NCI-H2029 (cell line): Measurements from ENCODE around the gene NPAS2.

Experiments used
- DNase-seq: peaks from one replicate; lab custom pipeline; 2025; lab: John Stamatoyannopoulos, UW

Gene NPAS2

DNA sequence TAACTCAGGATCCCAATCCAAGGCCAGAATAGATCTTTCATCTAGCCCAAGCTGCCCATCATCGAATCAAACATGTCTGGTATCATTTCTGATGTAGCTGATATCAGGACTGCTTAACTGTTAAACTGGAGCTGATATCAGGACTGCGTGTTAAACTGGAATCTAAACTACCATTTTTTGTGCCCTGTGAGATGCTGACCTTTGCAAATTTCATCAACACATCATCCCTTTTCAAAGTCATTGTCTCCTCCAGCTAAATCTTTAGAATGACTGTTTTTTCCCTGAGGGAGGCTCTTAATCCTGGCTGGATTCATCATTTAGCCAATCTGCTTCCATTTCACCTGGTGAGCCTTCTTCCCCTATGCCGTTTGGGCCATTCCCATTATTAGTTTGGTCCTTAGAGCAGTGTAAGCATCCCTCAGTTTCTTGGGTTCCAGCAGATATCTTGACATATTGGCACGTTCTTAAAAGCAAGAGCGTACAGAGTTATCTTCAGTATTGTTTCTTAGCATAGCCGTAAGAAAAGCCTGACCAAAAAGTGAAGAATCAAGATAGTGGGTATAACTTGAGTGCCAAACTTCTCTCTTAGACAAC lies 194.4 kb downstream of the NPAS2 start:
- DNase-seq: no peak

DNA sequence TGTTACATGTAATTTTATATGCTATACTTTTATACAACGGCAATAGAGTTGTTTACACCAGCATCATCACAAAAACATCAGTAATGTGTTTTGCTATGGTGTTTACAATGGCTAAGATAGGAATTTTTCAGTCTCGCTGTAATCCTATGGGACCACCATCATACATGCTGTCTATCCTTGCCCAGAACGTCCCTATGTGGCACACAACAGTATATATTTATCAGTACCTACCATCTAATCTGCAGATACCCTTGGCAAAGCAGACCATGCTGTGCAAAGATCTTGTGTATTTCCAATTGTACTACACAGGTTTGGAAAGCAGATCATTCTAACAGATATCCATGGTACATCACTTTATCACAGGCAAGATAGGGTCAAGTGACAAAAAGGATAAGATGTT lies 197.4 kb downstream of the NPAS2 start:
- no peak for DNase-seq

DNA sequence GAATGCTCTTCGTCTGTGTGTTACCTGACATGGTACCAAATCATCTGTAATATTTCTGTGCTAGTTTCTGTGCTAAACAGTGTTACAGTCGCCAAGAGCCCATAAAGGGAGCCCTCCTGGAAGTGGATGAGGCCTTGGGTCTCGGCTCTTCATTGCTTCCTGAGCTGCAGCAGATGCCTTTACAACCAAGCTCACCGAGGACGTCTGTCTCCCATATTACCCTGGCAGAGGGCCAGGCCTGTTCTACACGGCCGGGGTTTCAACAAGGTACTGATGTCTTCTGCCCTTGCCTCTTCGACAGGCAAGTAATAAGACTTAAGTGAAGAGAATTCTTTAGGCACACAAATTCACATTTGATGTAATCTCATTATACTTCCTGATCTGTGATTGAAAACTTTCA lies 199.0 kb downstream of the NPAS2 start:
- peak; percentile 29 for DNase-seq

DNA sequence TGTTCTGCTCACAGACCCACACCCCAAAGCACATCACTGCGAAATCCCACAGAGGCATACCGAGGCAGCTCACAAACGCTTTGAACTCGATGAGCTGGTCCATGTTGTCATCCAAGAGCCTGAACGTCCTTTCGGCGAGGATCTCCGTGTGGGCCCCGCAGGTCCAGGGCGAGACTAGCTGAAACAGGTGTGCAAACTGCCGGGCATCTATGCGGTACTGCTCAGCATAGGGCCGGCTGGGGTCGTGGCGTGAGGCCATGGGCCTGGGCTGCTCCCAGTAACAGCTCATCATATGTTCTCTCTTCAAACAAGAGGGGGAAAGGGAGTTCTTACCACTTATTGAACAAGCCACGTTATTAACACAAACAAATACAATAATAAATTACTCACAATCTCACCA lies 202.3 kb downstream of the NPAS2 start:
- DNase-seq: no peak

DNA sequence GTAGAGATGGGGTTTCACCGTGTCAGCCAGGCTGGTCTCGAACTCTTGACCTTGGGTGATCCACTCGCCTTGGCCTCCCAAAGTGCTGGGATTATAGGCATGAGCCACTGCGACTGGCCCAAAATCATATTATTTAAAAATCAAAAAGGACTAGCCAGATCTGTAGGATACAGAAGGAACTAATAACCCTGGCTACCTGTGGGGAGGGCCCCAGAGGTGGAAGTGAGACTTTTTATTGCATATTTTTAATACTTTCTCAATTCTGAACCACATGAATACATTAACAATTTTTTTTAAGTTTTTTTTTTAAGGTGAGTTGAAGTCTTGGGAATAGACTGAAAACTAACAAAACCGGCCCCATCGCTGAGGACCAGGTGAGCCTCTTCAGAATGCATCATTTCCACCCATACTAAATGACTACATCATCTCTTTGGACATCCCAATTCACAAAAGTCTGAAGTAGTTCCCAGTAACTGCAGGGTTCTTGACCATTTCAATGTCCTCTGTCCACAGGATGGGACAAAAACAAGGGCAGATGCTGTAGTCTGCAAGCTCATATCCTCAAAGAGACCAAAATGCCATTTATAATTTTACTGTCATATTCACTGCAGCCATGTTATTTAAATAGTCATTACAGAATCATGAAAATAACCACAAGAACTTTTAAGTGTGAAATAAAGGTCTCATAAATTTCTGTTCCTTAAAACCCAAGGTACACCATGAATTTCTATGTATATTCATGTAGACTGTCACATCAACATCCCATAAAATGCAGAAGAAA lies 203.6 kb downstream of the NPAS2 start:
- DNase-seq: no peak

DNA sequence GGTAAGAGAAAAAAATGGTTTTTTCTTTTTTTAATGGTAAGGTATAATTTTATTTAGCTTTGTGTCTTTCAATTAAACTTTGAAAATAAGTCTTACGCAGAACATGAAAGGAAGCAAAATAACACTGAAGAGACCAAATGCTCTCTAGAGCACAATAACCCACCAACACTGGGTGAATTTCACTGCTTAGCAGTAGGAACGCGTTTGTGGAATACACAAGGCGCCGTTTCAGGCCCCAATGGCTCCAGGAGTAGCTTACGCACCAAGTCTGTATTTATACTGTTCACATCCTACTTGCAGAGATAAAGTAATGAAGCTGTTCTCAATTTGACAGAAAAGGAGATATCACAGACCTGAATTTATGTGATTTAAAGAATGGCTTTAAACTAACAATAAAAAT lies 205.6 kb downstream of the NPAS2 start:
- no peak for DNase-seq

DNA sequence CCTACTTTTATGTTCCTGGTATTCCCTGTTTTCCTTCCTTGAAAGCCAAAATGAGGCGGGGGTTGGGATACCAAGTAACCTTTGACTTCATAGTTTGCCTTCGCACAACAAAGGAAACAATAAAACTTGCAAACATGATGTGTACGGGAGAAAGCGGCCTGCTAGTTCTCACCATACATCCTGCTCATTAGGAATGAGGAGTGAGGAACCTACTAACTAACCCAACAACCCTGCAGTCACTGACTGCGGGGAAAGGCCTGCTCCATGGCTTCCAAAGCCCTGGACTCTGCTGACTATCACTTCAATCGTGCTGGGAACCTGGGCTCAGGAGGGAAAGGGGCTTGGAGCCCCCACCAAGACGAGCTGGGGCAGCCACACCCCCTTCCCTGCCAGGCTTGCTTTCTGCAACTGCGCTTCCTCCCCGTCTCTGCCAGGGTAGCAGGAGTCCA lies 206.3 kb downstream of the NPAS2 start:
- no peak for DNase-seq

DNA sequence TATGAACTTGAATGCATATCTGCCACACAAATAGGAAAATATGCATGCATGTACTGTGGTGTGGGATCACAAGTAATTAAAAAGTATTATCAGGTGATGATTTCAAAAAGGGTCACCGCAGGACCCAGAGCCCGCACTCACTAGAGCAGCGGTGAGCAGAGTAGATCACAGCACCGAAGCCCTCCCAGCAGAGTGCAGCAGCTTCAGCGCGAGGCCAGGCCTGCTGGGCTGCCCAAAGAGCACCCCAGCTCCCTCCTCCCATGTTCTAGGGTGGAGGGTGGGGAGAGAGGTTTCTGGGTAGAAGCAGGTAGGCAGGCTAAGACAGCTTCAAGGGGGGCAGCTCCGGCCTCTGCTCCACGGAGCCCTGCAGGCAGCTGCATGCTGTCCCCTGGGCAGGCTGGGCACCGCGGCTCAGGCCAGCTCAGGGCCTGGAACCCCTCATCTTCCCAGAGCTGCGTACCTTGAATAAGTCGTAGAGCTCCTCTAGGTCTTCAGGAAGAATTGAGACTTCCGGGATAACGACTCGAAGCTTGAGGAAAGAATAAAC lies 207.1 kb downstream of the NPAS2 start:
- no peak for DNase-seq

DNA sequence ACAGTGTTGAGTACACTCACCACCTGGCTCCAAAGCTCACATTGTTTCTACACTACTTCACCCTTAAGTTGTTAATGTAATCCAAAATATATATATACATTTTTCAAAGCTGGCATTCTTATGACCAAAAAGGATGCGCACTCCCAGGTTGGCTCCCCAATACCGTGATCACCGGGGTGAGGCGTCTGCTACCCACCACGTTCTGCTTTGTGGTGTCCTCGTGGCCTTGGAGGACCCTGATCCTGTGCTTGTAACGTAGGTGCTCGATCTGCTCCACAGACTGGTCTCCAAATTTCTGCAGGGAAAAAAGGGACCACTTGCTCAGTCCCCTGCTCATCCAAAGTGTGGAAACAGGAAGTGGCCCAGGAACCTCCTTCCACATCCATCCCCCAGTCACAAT lies 207.9 kb downstream of the NPAS2 start:
- no peak for DNase-seq

DNA sequence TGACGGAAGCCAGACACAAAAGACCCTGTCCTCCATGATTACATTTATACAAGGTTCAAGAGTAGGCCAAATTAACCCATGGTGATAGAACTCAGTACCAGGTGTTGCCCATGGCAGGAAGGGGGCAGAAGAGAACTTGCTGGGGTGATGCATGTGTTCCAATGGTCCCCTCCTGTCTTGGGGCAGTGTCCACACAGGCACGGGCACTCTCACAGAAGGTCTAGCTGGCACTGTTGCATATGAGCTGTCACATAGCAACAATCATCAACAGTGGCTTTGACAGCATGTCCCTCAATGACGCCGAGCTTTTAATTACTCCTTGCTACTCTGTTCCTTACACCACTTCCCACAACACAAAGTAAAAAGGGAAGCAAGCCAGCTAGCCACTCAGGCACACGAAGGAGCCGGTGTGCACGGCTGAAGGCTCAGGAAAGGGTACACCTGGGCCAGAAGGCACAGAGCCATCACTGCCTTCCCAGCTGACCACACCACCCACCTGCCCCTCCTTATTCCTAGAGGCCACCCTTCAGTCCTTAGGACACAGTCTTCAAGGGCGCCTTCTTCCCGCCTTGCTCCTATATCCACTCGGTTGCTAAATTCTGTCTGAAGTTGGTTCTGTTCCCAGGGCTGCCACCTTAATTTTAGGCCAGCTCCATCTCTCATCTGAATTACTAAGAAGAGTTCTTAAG lies 211.1 kb downstream of the NPAS2 start:
- no peak for DNase-seq

DNA sequence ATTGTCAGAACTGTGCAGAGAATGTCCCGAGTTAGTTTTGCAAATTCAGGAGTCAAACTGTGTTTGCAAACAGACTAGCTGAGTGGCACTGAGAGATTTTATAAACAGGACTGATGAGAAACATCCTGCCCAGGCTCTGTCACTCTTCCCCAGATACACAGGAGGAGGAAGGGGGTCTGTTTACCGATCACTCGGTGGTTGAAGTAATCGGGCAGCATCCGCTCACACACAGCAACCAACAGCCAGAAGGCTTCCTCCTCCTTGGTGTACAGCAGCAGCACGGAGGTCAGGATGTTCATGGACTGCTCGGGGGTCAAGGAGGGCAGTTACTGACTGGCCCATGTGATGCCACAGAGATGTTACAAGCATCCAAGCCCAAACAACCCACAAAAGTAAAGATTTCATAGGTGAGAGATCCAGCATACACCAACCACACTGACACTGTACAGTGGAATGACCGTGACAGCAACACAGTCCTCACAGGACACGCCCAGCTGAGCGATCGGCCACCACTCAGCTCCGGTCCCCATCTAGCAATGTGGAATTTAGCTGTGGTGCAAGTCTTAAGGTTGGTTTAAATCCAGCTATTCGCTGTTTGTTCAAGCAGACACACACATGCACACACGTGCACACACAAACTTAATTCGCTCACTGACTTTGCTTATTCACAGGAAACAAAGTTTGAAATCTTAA lies 212.3 kb downstream of the NPAS2 start:
- DNase-seq: no peak

DNA sequence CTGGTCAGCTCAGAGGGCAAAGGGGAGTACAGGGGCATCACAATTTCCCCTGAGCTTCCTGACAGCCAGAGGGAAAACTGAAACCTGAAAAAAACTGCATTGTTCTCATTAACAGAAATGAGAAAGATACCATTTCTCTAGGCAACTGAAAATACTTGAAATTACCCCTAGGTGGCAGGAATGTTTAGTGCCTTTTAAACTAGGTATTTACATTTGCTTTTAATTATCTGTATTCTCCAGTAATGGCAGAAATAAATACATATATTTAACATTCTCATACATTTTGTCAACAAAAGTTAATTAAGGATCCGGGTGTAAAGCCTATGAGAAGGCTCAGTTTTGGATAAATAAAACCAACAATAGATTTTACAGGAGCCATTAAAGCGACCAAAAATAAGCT lies 216.6 kb downstream of the NPAS2 start:
- no peak for DNase-seq

DNA sequence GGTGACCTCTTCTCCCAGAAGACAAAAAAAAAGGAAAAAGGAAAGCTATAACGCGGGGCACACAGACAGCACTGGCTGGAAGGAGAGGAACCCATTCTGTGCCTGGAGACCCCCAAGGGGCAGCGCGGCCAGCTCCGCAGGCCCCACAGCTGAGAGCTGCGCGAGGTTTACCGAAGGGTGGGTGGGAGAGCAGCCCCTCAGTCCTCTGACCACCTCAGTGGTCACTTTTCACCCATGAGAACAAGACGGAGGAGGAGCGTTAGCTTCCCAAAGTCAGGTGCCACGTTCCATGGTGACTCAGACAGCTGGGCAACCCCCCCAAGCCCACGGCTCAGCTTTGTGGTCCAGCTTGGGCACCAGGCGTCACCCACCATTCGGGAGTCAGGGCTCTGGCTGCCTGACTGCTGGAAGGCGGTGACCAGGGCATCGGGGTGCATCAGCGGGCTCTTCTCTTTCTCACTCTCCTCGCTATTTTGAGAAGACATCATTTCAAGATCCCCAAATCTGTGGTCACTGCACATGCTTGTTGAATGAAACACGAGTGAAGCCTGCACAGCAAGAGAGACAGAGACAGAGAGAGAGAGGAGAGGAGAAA lies 217.3 kb downstream of the NPAS2 start:
- DNase-seq: no peak

DNA sequence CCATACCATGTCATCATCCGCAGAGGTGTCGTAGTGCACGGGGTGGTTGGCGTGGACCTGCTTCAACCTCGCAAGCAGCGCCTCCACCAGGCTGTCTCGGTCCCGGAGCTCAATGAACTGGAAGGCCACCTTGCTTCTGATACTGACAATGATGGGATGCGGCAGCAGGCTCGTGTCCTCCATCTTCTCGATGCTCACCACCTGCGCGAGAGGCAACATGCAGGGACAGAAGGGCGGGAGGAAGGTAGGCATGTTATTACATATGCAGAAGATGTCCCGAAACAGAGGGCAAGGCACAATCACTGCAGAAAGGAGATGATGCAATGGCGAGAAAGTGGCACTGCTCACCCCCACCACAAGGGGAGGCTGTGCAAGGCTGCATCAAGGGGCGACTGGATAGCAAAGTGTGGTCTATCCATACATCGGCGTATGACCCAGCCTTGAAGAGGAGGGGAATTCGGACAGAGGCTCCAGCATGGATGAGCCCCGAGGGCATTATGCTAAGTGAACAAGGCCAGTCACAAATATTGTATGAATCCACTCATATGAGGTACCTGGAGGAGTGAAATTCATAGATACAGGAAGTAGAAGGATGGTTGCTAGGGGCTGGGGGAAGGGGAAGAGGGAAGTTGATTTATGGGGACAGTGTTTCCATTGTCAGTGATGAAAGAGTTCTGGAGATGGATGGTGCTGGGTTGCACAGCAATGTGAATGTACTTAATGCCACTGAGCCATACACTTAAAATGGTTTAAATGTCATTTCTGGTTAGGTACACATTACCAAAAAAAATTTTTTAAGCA lies 218.7 kb downstream of the NPAS2 start:
- DNase-seq: no peak

DNA sequence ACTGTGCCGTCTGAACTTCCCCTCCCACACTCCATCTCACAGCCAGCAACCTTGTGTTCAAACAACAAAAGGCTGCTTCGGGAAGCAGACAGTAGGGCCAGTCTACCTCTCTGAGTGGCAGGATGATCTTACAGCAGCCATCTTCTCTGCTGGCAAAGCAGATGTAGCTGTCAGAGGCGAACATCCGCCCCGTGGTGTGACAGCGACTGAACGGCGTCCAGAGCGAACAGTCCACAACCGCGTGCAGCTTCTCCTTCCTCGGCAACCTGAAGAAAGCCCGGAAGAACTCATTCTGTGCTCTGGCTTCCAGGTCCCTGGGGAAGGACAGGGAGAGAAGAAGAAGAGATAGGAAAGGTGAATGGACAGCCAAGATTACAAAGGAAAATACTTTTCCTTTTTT lies 220.1 kb downstream of the NPAS2 start:
- DNase-seq: no peak

DNA sequence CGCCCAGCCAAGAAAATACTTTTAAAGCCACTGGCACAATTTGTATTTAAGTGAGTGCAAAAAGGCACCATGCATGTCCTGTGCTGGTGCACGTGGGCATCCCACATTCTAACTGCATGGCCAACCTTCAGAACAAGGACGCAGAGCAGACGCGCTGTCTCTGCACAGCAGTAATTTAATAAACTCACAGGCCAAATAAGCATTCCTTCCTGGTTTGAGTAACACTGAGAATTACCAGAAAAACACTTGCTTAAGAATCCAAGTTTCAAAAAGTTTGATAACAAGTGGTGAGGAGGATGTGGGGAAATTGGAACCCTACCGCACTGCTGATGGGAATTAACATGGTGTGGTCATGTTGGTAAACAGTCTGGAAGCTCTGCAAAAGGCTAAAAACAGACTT lies 220.8 kb downstream of the NPAS2 start:
- no peak for DNase-seq

DNA sequence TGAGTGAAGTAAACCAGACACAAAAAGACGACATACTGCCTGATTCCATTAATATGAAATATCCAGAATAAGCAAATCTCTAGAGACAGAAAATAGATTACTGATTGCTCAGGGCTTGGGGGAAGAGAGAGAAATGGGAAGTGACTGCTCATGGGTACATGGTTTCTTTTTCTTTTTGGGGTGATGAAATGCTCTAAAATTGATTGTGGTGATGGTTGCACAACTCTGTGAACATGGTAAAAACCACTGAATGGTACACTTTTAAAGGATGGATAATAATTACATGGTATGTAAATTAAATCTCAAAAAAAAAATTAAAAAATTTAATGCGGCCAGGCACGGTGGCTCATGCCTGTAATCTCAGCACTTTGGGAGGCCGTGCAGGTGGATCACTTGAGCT lies 221.5 kb downstream of the NPAS2 start:
- no peak for DNase-seq

DNA sequence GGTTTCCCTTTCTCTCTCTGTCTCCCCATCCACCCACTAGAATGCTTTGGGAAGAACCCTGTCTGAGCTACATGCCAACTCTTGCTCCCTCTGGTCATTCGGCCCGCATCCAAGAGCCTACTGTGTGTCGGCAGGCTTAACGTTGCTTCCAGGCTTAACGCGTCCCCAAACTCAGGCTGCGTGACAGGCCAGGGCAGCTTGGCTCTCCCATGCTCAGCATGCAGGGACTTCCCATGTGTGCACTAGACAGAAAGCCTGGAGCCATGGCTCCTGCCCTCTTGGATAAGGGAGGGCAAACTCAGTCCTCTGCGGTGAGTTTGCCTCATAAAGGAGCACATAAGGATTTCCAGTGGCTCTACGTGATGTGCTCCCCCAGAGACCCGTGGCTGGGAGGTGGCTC lies 225.4 kb downstream of the NPAS2 start:
- no peak for DNase-seq
